HG03442 (cell line): ENCODE results near the gene PLAC9.
"Not testable (repeated sequence)": the region's sequence is repeated elsewhere in the genome, so short reads cannot be mapped to it uniquely, and the experiment has no call there.

Source experiments
- ATAC-seq: cut with Tn5 transposase; IDR thresholded peaks from one replicate; pipeline ENCODE4 v1.9.1; 2021; ENCODE audit warnings: mild to moderate bottlenecking, moderate library complexity; ENCODE audit not compliant: unreplicated experiment

Gene PLAC9, protein sequence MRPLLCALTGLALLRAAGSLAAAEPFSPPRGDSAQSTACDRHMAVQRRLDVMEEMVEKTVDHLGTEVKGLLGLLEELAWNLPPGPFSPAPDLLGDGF

DNA sequence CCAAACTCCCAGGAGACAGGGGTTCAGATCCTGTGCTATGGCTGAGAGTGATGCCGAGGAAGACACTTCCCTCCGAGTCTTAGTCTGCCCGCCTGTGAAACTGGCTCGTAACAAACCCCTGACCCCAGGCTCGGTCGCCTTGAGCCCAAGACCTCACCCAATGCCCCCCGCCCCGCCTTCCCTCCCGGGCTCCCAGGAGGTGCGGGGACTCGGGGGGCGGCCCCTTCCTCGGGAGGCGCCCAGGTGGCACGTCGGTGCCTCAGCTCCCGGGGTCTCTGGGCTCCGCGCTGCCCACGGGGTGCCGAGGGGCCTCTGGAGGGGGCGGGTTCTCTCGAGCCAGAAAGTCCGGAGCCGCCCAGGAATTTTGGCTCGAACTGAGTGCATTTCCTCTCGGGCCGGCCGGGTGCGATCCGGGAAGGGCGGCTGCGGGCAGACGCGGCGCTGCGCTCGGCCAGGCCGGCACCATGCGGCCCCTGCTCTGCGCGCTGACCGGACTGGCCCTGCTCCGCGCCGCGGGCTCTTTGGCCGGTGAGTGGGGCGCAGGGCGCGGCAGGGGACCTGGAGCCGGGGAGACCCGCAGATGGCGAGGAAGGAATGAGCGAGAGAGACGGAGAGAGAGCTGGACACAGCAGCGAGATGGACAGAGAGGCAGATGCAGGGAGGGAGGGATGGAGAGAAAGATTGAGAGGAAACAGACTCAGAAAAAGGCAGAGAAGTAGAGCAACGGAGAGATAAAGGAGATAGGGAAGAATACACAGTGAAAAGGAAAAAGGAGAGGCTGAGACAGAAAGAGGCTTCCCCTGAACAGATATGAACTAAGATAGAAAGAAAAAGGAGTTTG is at the start of gene PLAC9:
Gene PLAC9, plus strand, starts transcription at position 432 of the 841 bp plus-strand sequence. Its CDS starts 33 bp downstream, at position 465.
- no peak for ATAC-seq

DNA sequence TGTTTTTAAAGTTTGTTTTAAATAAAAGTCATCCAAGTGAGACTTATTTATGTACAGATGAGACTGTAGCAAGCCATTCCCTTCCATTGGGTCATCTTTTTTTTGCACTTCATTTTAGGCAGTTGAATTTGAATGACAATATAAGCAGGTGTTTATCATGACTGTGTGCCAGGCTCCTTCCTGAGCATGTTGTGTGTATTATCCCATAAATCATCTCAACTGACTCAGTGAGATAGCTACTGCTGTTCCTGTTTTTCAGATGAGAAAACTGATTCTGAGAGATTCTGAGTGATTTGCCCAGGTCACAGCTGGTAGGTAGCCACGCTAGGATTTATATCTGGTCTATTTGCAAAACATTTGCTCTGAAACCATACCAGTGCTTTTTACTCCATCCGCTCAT is 42.4 kb upstream of the PLAC9 start:
- no peak for ATAC-seq

DNA sequence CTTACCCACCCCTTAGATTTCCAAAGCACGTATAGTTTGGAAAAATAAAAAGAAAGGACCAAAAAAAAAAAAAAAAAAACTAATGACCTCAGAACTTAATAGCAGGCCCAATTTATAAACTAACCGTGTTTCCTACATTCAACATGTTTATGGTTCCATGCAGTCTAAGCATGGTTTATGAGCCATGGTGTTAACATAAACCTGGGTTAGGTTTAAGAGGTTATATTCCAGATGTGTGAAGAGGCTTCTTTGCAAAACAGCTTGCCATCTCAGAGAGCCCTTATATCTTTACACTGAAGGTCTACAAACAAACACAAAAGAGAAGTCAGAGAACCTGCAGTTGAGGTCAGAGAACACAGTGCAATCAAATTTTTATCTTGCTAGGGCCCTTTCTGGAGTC is 38.3 kb upstream of the PLAC9 start:
- ATAC-seq: no peak

DNA sequence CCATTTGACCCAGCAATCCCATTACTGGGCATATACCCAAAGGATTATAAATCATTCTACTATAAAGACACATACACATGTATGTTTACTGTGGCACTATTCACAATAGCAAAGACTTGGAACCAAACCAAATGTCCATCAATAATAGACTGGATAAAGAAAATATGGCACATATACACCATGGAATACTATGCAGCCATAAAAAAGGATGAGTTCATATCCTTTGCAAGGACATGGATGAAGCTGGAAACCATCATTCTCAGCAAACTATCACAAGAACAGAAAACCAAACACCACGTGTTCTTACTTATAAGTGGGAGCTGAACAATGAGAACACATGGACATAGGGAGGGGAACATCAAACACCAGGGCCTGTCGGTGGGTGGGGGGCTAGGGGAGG is 34.3 kb upstream of the PLAC9 start:
- not testable (repeated sequence) for ATAC-seq

DNA sequence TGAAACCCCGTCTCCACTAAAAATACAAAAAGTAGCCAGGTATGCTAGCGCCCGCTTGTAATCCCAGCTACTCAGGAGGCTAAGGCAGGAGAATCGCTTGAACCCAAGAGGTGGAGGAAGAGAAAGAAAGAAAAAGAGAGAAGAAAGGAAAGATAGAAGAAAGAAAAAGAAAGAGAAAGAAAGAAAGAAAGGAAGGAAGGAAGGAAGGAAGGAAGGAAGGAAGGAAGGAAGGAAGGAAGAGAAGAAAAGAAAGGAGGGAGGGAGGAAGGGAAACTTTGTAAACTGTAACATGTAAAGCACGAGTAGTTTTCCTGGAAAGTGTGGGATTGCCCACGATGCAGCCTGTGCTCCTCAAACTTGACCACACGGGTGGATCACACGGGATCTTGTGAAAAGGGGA is 33.2 kb upstream of the PLAC9 start:
- ATAC-seq: not testable (repeated sequence)

DNA sequence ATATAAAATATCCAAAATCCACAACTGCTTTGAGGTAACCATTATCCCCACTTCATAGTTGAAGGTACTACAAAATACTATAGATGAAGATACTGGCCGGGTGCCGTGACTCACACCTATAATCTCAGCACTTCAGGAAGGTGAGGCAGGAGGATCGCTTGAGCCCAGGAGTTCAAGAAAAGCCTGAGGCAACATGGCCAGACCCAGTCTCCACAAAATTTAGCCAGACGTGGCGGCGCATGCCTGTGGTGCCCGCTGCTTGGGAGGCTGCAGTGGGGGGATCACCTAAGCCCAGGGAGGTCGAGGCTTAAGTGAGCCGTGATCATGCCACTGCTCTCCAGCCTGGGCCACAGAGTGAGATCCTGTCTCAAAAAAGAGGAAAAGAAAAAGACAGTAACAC is 32.4 kb upstream of the PLAC9 start:
- ATAC-seq: no peak

DNA sequence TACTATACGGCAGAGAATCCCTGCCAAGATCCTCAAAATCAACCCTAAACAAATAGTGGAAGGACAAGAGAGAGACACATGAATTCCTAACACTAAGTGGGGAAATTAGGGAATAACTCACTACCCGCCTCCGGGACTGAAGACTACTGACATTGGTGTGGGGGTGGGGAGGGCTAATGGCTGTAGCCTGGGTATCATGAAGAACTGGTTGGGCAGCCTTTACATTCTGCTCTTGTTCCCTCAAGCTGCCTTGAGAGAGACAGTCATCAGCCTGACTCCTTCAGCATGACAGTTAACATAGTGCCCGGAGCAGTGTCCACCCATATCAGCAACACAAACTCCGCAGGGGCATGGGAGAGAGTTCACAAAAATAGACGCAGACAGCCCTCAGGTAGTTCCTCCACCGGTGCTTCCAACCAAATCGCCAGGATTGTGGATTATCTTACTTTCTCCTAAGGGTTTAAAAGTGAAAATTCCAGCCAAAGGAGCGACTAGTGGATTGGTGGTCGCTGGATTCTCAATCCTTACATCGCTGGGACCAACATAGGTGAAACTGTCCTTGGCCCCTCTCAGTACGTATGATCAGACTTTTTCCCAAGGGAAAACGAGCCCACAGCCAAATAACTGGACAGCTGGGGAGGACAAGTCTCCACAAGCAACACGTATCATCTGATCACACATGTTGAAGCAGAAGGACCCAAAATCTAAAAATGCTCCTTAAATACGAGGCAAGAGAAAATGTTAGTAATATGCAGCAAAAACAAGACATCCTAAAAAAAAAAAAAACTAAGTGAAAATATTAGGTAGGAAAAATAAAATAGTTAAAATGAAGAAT is 31.5 kb upstream of the PLAC9 start:
- ATAC-seq: no peak

DNA sequence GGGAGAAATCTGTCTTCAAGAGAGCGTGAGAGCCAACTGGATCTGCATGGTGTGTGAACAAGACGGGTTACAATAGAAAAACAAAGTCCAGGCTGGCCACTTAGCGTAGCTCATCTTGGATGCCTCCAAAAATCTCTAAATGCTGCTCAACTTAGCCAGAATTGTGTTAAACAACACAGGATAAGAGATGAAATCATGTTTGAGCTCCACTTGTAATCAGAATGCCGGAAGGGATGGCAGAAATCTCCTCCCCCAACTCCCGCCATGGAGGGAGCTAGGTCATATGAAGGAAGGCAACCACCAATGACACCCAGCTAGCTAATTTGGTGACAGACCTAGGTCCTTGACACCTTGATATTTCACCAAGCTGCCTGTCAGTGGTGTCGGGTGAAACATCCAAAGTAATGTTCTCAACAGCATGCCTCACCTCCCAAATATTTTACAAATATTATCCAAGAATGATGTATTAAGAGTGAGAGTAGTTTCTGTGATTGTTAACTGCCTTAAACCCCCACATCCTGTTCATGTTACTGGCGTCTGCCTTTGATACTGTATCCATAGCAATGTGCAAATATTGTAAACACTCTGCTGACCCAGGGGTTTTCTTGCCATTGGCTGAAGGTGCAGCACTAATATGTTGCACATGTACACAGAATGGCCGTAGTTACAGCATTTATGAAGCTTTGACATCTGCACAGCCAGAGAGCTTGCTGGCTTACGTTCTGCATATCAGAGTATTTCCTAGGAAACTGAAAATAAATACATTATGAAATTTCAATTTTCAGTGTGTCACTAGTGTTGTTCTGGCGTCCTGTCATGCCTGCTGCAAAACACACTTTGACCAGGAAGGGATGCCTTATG is 28.2 kb upstream of the PLAC9 start:
- ATAC-seq: no peak

DNA sequence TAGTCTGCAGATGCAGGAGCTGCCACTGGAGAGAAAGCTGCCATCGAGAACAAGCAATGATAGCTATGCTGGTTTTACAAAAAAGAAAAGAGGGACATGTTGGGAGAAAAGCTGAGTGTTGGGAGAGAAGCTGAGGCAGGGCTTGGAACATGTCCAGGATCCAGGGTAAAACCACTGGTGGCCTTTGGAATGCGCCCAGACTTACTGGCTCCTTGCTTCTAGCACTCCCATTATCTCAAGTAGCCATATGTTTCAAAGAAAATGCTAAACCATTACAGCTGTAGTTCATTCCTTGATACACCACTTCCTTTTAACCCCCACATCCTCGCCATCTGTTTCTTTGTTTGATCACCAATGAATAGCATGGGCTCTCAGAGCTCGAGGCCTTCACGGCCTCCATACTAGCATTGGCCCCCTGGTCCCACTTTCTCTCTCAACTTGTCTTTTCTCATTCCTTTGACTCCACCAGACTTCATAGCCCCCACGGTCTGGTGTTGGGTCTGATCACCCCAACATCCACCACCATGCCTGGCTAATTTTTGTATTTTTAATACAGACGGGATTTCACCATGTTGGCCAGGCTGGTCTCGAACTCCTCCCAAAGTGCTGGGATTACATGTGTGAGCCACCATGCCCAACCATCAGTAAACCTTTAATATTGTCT is 23.8 kb upstream of the PLAC9 start:
- ATAC-seq: no peak

DNA sequence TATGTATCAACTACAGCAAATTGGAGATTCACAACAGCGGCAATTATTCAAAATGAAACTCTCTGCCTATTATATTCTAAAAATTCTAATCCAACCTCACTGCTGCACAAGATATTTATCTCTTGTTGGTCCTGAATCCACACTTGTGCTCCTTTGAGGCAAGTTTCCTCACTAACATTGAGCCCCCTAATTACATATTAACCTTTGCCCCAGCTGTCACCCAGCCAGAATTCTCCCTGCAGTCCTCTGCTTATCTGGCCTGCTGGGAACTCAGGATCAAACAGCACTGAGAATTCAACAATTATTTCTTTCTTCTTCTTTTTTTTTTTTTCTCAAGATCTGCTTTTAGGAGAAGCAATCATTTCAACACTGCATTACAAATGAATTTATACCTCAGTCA is 21.5 kb upstream of the PLAC9 start:
- no peak for ATAC-seq

DNA sequence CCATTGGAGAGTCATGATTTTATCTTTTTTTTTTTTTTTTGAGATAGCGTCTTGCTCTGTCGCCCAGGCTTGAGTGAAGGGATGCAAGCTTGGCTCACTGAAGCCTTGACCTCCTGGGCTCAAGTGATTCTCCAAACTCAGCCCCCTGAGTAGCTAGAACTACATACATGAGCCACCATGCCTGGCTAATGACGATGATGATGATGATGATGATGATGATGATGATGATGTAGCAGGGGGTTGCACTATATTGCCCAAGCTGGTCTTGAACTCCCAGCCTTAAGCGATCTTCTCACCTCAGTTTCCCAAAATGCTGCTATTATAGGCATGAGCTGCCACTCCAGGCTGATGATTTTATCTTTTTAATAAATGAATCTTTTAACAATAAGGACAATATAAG is 13.9 kb upstream of the PLAC9 start:
- no peak for ATAC-seq

DNA sequence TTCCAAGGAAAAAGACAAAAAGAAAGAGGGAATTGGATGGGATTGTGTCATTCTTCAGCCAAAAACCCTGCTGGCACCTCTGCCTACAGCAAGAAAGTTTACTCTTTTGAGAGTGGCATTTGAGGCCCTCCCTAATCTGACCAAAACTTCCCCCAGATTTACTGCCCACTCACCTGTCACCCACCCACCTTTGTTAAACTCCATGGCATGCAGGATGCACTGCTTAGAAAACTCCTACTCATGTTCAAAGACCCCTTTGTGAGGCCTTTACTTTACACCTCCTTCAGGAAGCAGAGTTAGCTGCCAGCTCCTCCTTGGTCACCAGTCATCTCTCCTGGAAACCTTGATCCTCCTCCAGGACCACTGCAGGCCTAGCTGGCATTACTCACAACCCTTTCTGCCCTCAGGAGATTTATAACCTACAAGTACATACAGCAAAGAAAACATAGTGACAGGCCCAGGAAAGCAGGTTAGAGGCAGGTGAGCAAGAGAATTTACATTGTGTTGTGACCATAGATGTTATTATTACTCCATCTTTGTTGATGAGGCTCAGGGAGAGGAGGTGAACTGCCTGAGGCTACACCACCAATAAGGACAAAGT is 10.3 kb upstream of the PLAC9 start:
- ATAC-seq: no peak

DNA sequence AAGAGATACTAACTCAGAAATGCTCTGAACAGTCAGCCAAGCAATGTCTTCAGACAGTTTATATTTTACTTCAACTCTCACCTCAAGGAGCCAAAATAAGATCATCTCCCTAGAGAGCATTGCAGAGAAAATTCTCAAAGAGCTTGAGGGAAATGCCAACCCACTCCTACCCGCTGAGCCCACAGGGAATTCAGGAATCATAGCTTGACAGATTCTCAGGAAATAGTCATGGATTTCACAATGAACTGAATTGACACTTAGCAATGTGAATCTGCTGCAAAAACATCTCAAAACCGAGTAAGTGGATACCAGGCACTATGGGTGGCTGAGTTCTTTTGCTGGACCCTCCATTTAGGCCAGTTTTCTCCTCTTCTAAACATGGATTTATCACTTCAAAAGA is 9.8 kb upstream of the PLAC9 start:
- ATAC-seq: no peak

DNA sequence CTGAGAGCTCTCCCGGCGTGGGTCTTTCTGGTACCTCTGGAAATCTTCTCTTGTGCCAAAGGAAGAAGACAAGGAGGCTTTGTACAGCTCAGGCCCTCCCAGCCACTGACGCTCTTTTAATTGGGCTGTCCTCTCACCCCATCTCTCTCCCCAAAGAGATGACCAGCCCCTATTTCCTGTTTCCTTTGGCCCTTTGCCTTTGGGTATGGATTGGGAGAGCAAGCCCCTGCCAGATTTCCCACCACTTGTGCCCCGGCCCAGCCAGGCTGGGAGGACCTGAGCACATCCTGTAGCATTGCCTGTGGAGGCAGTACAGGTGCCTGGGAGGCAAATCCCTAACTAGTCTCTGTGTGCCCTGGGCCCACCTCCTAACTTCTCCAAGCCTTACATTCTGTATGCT is 5.7 kb upstream of the PLAC9 start:
- no peak for ATAC-seq

DNA sequence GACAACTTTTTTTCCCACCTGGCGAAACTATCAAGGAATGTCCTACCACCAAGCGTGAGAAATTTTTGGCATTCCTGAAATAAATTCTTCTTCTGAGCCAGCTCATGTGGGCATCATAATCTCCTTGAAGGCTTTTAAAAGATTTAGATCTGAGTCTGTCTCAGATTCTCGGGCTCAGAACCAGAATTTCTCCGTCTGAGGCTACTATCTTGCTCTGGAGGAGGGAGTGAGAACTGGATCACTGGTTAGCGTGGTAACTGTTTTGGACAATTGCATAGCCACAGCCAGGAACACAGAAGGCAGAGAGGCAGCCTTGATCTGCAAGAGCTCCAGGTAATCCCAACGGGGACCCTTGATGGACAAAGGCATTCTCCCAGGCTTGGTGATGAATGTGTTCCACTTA is 1.0 kb upstream of the PLAC9 start:
- ATAC-seq: no peak

DNA sequence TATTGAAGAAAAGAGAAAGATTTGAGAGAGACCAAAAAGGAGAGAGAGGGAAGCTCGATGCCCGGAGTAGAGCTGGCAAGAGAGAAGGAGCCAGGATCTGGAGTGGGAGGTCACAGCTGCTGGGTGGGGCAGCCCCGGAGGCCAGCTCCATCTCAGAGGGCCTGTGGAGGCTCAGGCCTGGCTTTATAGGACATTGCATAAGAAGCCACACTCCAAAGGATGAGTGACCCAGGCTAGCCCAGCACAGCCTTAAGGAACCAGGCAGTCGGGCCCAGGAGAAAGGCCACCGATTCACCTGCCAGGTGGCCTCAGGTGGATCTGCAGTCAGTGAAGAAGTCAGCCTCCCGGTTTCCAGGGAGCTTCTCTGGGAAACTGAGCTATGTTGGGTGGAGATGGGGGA is 676 bp downstream of the PLAC9 start:
- ATAC-seq: no peak

DNA sequence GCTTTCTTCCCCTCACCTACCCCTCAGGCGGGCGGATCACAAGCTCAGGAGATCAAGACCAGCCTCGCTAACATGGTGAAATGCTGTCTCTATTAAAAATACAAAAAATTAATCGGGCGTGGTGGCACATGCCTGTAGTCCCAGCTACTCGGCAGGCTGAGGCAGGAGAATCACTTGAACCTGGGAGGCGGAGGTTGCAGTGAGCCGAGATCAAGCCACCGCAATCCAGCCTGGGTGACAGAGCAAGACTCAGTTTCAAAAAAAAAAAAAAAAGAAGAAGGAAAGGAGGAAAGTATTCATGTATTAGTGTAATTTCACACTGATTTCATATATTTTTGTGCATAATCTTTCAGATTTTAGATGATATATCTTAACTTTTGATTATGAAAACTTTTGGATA is 1.2 kb downstream of the PLAC9 start:
- not testable (repeated sequence) for ATAC-seq

DNA sequence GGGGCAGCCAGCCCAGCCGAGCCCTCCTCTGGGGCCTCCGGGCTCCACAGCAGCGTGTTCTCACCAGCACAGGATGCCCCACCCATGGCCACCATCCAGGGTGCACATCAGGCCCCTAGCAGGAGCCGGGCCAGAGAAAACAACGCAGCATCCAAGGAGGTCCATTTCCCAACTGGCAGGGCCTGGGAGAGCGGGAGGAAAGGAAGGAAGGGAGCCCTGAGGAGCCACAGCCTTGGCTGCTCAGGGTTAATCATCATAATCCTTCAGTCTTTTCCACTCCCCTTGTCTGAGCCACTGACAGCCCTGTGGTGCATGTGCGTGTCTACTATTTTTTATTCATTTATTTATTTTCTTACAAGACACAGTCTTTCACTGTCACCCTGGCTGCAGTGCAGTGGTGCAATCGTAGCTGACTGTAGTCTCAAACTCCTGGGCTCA is 3.6 kb downstream of the PLAC9 start:
- no peak for ATAC-seq

DNA sequence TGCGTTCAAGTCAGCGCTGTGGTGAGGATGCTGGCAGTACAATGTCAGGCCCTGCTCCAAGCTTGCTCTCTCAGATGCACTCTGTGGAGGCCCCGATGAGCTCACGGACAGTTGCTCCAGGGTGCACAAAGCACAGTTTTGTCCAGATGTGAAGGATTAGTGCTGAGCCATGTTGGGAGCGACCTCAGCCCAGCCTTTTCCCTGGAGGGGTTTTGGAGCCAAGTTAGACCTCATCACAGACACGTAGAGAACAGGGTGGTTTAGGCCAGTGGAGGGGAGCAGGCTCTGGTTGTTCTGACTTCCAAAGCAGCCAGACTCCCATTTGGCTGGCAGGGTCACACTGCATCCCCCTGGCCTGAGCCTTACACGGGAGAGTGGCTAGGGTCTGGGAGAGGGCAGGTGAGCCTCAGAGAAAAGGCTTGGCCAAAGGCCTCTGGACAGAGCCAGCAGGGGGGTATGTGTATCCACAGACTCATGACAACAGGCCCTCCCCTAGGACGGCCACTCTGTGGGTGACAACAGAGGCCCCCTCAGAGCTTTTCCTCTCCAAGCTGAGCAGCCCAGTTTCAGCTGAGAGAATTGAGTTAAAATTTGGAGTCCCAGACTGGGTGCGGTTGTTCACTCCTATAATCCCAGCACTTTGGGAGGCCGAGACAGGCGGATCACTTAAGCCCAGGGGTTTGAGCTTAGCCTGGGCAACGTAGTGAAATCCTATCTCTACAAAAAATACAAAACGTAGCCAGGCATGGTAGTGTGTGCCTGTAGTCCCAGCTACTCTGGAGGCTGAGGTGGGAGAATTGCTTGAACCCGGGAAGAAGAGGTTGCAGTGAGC is 4.7 kb downstream of the PLAC9 start:
- no peak for ATAC-seq
